SH-SY5Y (cell line): ENCODE measurements around the gene ULK1.

Experiments used
- GATA2 ChIP-seq: IDR thresholded peaks from 2 replicates; pipeline ENCODE4 v1.6.1; 2011; ENCODE audit warnings: mild to moderate bottlenecking, low read depth, low read length
- GATA3 ChIP-seq: IDR thresholded peaks from 2 replicates; pipeline ENCODE4 v1.6.1; 2011; ENCODE audit warnings: low read depth, mild to moderate bottlenecking, low read length, moderate library complexity

DNA sequence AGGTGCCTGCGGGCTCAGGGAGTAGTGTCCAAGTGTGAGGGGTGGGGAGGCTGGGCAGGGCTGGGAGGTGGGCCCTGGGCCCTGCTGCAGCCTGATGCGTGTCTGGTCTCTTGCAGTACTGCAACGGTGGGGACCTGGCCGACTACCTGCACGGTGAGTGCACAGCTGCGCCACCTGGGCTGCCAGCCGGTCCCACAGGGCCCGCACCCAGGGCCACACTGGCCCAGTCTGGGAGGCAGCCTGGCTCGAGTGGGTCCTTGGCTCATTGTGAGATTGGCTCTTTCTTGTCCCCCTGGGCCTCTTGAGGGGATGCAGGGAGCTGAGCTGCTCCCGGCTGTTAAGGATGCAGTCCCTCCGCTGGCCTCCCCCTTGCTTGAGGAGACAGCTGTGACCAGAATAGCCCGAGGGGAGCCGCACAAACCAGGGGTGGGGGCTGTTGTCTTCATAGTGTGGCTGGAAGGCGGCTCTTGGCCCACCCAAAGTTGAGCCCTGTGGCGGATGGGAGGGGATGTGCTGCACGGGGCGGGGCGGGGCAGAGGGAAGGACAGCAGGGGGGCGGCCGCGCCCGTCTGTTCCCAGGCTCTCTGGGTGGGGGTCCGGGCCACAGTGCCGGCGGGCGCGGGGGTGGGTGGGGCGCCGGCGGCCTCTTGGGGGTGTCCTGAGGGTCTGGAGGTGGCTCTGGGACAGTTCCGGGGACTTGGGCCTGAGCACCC lies 13.1 kb downstream of the ULK1 start:
- TF ChIP-seq GATA2 = no peak
- TF ChIP-seq GATA3 = no peak
